GM19035 (cell line): ENCODE results near the gene DHX9.
"Not testable (repeated sequence)": the region's sequence is repeated elsewhere in the genome, so short reads cannot be mapped to it uniquely, and the experiment has no call there.

ENCODE experiments used
- ATAC-seq: cut with Tn5 transposase; IDR thresholded peaks from one replicate; pipeline ENCODE4 v1.9.1; 2021; ENCODE audit not compliant: unreplicated experiment

Gene DHX9

DNA sequence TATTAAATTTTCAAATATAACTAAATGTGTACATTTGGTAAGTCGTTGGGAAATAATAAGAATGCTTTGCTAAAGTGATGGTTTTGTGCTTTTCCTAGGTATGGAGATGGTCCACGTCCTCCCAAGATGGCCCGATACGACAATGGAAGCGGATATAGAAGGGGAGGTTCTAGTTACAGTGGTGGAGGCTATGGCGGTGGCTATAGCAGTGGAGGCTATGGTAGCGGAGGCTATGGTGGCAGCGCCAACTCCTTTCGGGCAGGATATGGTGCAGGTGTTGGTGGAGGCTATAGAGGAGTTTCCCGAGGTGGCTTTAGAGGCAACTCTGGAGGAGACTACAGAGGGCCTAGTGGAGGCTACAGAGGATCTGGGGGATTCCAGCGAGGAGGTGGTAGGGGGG lies 47.8 kb downstream of the DHX9 start:
- no peak for ATAC-seq

GRCh38 chr1:182888736-182889531 lies 49.8 kb downstream of the DHX9 start:
- no peak for ATAC-seq

- ATAC-seq, result no peak
Observed at GRCh38 chr1:182889997-182890396, 50.9 kb downstream of the DHX9 start.

- no peak for ATAC-seq
Observed at GRCh38 chr1:182890927-182891610, 51.9 kb downstream of the DHX9 start.

DNA sequence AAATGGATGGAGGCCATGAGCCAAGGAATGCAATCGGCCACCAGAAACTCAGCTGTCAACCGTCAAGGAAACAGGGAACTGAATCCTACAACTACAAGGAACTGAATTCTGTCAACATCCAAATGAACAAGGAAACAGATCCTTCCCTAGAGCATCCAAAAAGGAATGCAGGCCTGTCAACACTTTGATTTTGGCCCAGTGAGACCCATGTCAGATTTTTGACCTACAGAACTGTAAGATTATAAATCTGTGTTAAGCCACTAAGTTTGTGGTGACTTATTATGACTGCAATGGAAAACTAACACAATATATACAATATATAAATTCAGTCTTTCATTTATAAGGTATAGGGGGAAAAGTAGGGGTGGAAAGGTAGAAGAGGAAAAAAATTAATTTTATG lies 58.5 kb downstream of the DHX9 start:
- no peak for ATAC-seq

DNA sequence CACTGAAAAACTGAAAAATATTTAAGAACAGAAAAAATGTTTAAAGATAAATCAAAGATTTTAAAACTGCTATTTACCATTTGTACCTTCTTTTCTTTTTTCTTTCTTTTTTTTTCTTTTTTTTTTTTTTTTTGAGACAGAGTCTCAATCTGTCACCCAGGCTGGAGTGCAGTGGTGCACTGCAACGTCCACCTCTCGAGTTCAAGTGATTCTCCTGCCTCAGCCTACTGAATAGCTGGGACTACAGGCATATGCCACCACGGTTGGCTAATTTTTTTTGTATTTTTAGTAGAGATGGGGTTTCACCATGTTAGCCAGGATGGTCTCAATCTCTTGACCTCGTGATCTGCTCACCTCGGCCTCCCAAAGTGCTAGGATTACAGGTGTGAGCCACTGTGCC lies 62.8 kb downstream of the DHX9 start:
- not testable (repeated sequence) for ATAC-seq

DNA sequence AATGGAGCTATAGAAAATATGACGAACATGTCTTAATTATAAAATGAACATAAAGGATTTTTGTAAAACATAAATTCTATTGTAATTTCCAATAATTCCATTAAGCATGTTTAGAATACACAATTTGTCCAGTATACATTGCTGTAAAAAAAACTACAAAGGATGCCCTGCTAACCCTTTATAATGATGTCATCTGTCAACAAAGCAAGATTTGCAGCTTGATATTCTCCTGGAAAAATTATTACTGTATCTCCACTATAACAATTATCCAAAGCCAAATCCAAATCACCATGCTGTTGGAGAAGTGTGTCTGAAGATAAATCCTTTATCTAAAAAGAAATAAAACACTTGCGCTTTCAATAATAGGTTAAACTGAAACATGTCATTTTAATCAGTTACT lies 66.2 kb downstream of the DHX9 start:
- ATAC-seq, result no peak

DNA sequence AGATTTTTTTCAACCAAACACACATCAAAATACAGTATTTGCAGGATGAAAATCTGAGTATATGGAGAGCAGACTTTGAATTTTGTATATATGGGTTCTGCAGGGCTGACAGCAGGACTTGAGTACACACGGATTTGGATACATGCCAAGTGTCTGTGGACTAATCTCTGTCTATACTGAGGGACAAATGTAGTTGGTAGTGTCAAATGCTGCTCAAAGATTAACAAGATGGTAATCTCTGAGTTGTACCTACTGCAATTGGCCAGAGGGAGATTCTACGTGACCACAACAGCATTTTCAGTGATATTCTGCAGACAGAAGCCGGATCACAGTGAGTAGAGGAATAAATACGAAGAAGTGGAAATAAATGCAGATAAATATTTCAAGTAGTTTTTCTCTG lies 70.4 kb downstream of the DHX9 start:
- ATAC-seq, result no peak

- no peak for ATAC-seq
Observed at GRCh38 chr1:182910143-182910542, 71.0 kb downstream of the DHX9 start.

GRCh38 chr1:182913401-182913800 lies 74.3 kb downstream of the DHX9 start:
- no peak for ATAC-seq

DNA sequence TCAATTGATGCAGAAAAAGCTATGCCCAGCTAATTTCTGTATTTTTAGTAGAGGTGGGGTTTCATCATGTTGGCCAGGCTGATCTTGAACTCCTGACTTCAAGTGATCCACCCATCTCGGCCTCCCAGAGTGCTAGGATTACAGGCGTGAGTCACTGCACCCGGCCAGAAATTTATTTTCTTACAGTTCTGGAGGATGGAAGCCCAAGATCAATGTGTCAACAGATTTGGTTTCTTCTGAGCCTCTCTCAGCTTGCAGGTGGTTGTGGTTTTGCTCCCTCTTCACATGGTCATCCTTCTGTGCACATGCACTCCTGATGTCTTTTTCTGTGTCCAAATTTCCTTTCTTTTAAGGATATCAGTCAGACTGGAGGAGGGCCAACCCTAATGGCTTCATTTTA lies 78.2 kb downstream of the DHX9 start:
- no peak for ATAC-seq

DNA sequence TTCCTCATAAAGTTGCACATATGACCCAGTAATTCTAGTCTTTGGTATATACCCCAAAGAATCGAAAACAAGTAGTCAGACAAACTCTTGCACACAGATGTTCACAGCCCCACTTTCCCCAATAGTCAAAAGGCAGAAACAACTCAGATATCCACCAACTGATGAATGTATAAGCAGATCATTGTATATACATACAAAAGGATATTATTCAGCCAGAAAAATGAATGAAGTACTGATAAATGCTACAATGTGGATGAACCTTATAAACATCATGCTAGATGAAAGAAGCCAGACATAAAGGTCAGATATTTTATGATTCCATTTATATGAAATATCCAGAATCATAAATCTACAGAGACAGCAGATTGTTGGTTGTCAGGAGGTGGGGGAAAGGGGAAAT lies 86.5 kb downstream of the DHX9 start:
- no peak for ATAC-seq

DNA sequence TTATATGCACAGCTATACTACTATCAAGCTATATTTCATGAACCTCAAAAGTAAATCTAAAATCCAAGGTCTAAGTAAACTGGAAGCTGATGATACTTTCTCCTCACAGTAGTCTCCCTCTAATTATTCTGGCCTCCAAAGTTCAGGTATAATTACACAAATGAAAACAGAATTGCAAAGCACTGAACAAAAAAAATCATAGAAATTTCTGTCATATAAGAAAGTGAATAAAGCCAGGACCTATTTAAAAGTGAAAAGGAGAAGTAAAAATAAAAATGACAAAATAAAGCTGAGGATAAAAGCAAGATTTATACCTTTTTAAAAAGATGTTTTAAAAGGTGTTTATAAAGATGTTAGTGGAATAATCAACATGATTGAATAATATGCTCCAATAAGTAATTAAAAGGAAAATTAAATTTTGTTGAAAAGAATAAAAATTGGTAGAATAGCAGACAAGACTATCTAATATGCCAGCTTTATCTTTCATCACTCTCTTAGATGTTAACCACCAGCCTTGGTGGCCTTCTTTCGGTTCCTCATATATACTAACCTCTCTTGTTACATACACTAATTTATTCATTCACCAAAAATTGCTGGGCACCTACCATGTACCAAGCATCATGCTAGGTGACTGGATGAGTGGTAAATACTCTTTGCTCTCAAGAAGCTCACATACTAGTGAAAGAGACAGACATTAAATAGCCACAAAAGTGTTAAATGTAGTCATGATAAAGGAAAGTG lies 88.7 kb downstream of the DHX9 start:
- ATAC-seq, result peak; percentile 65

GRCh38 chr1:182930985-182931384 lies 91.8 kb downstream of the DHX9 start:
- ATAC-seq, result no peak

DNA sequence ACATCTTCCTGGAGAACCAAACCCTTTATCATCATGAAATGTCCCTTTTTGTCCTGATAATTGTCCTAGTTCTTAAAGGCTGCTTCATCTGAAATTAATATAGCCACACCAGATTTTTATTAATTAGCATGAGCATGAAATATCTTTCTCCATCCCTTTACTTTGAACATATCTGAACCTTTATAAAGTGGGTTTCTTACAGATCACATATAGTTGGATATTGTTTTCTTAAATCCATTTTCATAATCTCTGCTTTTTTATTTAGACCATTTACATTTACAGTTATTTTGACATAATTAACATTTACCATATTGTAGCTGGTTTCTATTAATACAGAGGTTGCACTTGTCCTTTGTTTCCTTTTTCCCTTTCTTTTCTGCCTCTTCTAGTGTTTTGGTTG lies 96.6 kb downstream of the DHX9 start:
- ATAC-seq, result no peak
